Mucosa of stomach (tissue), 1 donor: ENCODE measurements around the gene TMEM271.
"Not testable (repeated sequence)": the region's sequence is repeated elsewhere in the genome, so short reads cannot be mapped to it uniquely, and the experiment has no call there.

Experiments
- H3K27me3 ChIP-seq: one replicate; pipeline ENCODE4 v1.7.0; 2013; ENCODE audit warnings: mild to moderate bottlenecking, low read length; ENCODE audit not compliant: control insufficient read depth, insufficient read depth
- H3K36me3 ChIP-seq: one replicate; pipeline ENCODE4 v1.7.0; 2013; ENCODE audit warnings: low read length; ENCODE audit not compliant: control insufficient read depth, insufficient read depth
- H3K4me1 ChIP-seq: one replicate; pipeline ENCODE4 v1.7.0; 2013; ENCODE audit warnings: mild to moderate bottlenecking, low read length; ENCODE audit not compliant: control insufficient read depth, insufficient read depth
- H3K4me3 ChIP-seq: one replicate; pipeline ENCODE4 v1.7.0; 2013; ENCODE audit warnings: low read length
- H3K9ac ChIP-seq: one replicate; pipeline ENCODE4 v1.7.0; 2013; ENCODE audit warnings: mild to moderate bottlenecking, low read length, moderate library complexity
- H3K9me3 ChIP-seq: one replicate; pipeline ENCODE4 v1.7.0; 2013; ENCODE audit warnings: mild to moderate bottlenecking, low read length, moderate library complexity; ENCODE audit not compliant: control insufficient read depth
- donor health status: Pancreatic carcinoma.

TMEM271 gene

DNA sequence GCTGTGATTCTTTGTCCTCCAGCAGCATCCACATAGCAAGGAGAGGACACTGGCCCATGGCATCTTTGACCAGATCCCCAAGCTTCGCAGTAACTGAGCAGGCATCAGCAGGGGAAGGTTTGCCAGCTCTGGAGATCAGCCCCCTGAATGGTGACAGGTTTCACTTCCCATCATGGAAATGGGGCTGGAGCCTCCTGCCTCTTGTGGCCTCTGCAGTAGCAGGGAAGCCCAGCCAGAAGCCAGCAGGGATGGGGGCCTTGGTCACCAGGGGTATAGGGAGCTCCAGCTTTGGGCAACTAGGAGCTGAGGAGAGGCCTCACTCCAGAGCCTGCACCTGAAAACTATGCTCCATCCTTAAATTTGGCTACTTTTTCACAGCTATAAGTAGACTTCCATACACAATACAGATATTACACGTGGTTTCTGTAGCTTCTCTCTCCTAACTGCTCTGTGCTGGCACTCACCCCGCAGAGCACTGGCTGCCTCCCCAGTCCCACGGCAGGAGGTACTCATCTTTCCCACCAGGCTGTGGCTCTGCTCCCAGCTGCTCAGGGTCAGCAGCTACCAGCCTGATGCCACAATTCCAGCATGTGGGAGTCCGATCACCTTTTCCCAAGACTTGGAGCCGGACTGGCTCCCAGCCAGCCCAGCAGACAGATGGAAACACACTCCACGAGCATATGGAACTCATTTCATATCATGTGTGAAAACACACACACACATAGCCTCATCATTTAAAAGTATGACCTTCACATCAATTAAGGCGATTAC, 2.8 kb downstream of the TMEM271 start:
- Histone ChIP-seq H3K36me3 (no peaks in the 10 kb centered on the region), H3K27me3 (peaks cover 45% of the 10 kb centered on the region), H3K9ac (no peak overlapping the region), H3K4me1 (no peaks in the 10 kb centered on the region), H3K4me3 (no peak overlapping the region), H3K9me3 (no peaks in the 10 kb centered on the region)

DNA sequence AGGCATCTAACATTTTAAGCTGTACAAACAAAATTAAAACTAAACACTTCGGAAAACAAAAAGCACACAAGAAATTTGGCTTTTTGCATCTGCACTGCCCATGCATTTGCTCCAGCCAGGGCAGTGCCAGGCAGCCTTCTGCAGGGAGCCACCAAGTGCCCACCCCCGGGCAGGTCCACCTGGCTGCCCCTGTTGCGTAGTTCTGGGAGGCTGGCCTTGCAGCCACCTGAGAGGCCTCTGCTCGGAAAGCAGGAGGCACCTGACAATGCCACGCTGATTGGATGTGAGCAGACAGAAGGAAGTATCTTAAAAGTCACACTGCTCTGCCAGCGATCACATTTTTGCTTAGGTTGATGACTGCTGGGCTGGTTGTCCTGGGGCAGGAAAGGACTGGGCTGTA, 3.5 kb downstream of the TMEM271 start:
- H3K27me3 ChIP-seq: peaks cover 38% of the 10 kb centered on the region

GRCh38 chr4:571838-572572, 4.1 kb downstream of the TMEM271 start:
- H3K4me1 ChIP-seq: no peaks in the 10 kb centered on the region
- no peak overlapping the region for H3K9ac ChIP-seq
- H3K27me3 ChIP-seq: peaks cover 32% of the 10 kb centered on the region
- H3K9me3 ChIP-seq: no peaks in the 10 kb centered on the region
- no peak overlapping the region for H3K4me3 ChIP-seq
- no peaks in the 10 kb centered on the region for H3K36me3 ChIP-seq

More for the DNA sequence above, 3.5 kb downstream of the TMEM271 start:
- no peak overlapping the region for H3K4me3 ChIP-seq
- H3K4me1 ChIP-seq: no peaks in the 10 kb centered on the region
- H3K9me3 ChIP-seq: no peaks in the 10 kb centered on the region
- H3K9ac ChIP-seq: no peak overlapping the region
- no peaks in the 10 kb centered on the region for H3K36me3 ChIP-seq

DNA sequence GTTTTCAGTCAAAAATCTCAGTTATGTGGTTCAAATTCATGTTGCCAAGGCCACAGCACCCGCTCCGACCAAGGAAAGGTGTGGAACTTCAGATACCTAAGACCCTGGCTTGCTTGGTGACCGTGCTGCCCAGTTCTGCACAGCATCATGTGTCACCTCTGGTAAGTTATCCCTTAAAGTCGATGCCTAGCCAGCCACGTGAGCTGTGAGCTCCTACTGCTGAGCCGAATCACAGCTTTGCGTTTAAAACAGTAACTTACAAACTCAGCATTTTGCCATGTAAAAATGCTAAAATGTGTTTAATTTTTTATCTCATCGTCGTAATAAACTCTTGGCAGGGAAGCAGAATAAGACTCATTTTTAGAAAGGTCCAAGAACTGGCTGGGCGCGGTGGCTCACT, 5.3 kb downstream of the TMEM271 start:
- H3K9me3 ChIP-seq: no peaks in the 10 kb centered on the region
- H3K4me3 ChIP-seq: no peak overlapping the region
- no peaks in the 10 kb centered on the region for H3K4me1 ChIP-seq
- no peak overlapping the region for H3K9ac ChIP-seq
- H3K27me3 ChIP-seq: peaks cover 28% of the 10 kb centered on the region
- no peaks in the 10 kb centered on the region for H3K36me3 ChIP-seq

DNA sequence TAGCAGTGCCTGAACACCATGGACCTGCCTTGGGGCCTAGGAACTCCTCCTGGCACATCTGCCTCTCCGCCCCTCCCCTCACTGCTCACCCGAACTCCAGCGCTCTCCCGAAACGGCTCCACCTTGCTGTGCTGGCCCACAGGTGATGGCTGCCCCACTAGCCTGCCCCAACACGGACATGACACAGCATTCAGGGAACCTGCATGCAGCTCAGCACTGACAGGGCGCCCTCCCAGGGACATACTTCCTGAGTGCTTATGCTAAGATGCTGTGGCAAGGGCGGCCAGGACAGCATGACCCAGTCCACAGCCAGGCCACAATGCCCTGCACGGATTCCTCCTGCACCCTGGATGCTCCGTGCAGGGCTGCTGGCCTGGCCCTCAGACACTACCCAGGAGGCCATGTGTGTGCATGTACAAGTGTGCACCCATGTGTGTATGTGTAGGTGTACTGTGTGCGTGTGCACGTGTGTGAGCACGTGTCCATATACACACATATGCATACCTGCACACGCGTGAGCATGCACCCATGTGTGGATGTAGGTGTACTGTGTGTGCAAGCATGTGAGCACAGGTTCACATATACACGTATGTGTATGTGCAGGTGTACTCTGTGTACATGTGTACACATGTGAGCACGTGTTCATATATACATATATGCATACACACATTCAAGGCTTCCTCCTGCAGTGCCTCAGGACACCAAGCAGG, 6.0 kb downstream of the TMEM271 start:
- Histone ChIP-seq H3K27me3 (peaks cover 24% of the 10 kb centered on the region), H3K36me3 (no peaks in the 10 kb centered on the region), H3K9me3 (no peaks in the 10 kb centered on the region), H3K4me3 (no peak overlapping the region), H3K9ac (no peak overlapping the region), H3K4me1 (no peaks in the 10 kb centered on the region)

DNA sequence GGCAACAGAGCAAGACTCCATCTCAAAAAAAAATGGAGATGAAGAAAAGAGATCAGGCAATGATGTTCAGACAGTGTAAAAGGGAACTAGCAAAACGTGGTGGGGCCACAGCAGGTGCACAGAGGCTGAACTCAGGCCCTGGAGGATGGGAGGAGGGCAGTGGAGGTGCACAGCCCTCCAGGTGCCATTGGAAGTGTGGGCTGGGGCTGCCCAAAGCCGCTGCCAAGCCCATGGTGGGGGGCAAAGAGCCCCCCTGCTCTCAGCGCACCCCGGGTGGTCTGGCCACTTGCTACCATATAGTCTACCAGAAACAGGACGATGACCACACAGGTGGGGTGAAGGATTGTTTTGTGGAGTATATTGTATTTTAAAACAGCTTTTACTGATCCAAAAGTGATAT, 7.1 kb downstream of the TMEM271 start:
- no peaks in the 10 kb centered on the region for H3K4me1 ChIP-seq
- no peaks in the 10 kb centered on the region for H3K36me3 ChIP-seq
- H3K9ac ChIP-seq: no peak overlapping the region
- no peaks in the 10 kb centered on the region for H3K9me3 ChIP-seq
- no peak overlapping the region for H3K4me3 ChIP-seq
- H3K27me3 ChIP-seq: peaks cover 15% of the 10 kb centered on the region

- H3K4me3 ChIP-seq: no peak overlapping the region
- no peak overlapping the region for H3K9ac ChIP-seq
- peaks cover 10% of the 10 kb centered on the region for H3K27me3 ChIP-seq
- H3K9me3 ChIP-seq: no peaks in the 10 kb centered on the region
- no peaks in the 10 kb centered on the region for H3K36me3 ChIP-seq
- H3K4me1 ChIP-seq: no peaks in the 10 kb centered on the region
Observed at GRCh38 chr4:568351-568652, 7.8 kb downstream of the TMEM271 start.

DNA sequence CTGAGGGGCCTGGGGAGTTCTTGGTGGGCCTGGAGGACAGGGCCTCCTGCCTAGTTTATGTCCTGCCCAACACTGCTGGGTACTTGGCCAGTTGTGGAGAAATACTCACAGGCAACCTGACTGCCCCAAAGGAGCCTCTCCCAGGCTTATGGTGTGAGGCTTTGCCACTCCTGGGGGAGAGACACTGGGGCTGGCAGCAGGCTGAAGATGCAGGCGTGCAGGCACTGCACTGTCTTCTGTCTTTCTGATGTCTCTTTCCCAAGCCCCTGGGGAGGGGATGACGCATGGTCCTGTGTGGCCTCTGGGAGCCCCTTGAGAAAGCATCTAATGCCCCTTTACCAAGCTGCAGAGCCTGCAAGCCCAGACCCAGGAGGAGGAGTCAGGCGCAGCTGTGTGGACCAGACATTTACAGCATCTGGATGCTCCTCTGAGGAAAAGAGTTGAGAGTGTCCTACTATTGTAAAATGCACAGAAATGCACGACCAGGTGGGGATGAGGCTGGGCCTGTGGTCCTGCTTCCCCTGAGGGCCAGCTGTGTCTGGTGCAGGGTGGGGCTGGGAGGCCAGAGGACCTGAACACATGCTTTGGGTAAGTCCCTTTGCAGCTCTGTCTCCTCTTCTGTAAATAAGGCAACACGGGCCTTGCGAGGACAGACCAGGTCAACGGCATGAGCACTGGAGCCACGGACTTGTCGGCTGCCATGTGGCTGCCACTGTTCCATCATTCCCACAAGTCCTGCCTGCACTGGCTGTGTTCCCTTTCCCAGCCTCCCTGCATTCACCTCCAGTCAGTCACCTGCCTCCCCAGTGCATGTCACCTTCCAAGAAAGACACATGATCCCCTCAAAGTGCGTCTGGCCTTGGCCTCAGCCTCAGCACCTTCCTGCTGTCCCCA, 8.4 kb downstream of the TMEM271 start:
- Histone ChIP-seq H3K9ac (no peak overlapping the region), H3K4me3 (no peak overlapping the region), H3K9me3 (no peaks in the 10 kb centered on the region), H3K27me3 (peaks cover 4% of the 10 kb centered on the region), H3K36me3 (no peaks in the 10 kb centered on the region), H3K4me1 (no peaks in the 10 kb centered on the region)

GRCh38 chr4:566508-567295, 9.4 kb downstream of the TMEM271 start:
- H3K36me3 ChIP-seq: no peaks in the 10 kb centered on the region
- no peaks in the 10 kb centered on the region for H3K4me1 ChIP-seq
- H3K4me3 ChIP-seq: no peak overlapping the region
- H3K9me3 ChIP-seq: no peaks in the 10 kb centered on the region
- H3K9ac ChIP-seq: no peak overlapping the region
- no peaks in the 10 kb centered on the region for H3K27me3 ChIP-seq

GRCh38 chr4:566035-566434, 10.1 kb downstream of the TMEM271 start:
- no peak overlapping the region for H3K4me3 ChIP-seq
- H3K36me3 ChIP-seq: no peaks in the 10 kb centered on the region
- no peak overlapping the region for H3K9ac ChIP-seq
- H3K27me3 ChIP-seq: no peaks in the 10 kb centered on the region
- H3K4me1 ChIP-seq: no peaks in the 10 kb centered on the region
- H3K9me3 ChIP-seq: no peaks in the 10 kb centered on the region

DNA sequence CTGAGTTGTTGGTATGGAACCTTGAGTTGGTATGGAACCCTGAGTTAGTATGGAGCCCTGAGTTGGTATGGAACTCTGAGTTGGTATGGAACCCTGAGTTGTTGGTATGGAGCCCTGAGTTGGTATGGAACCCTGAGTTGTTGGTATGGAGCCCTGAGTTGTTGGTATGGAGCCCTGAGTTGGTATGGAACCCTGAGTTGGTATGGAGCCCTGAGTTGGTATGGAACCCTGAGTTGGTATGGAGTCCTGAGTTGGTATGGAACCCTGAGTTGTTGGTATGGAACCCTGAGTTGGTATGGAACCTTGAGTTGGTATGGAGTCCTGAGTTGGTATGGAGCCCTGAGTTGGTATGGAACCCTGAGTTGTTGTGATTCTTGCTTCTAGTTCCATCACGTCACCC, 10.5 kb downstream of the TMEM271 start:
- not testable (repeated sequence) for H3K27me3 ChIP-seq, H3K4me3 ChIP-seq, H3K9ac ChIP-seq, H3K4me1 ChIP-seq, H3K36me3 ChIP-seq, H3K9me3 ChIP-seq
